CD8-positive, alpha-beta memory T cell (primary cell): Measurements from ENCODE around the gene SLFN5. TPM values are rescaled to one million over a fixed set of nuclear protein-coding genes. Genes with fewer than 3 reads are reported as not detected.
A peak's percentile ranks its signal among the peaks of the same experiment; 100 is the strongest.

Source experiments
- CTCF ChIA-PET: fragments of 350-600 bp; sonication (Branson Sonifier 250); formaldehyde crosslinking; loops from one replicate; lab custom pipeline; 2021; ENCODE audit warnings: antibody characterized with exemption; lab: Charles Lee
- POLR2A ChIA-PET: fragments of 350-600 bp; sonication (Branson Sonifier 250); formaldehyde crosslinking; loops from one replicate; lab custom pipeline; 2021; ENCODE audit warnings: antibody characterized with exemption; lab: Charles Lee
- DNase-seq, 5 donors: peaks; one replicate each; pipeline versions ENCODE4 v3.0.0 to v3.0.0-alpha.2; 2020 to 2022; ENCODE audit warnings: mixed read lengths in 1 of 5
- H3K27ac ChIP-seq: one replicate; pipeline ENCODE4 v1.7.0; 2013; ENCODE audit warnings: low read depth, mild to moderate bottlenecking, low read length, moderate library complexity
- H3K27me3 ChIP-seq: 2 replicates; pipeline ENCODE4 v1.7.0; 2013; ENCODE audit warnings: low read length, mild to moderate bottlenecking; ENCODE audit not compliant: insufficient read depth, poor library complexity, severe bottlenecking
- H3K36me3 ChIP-seq: 2 replicates; pipeline ENCODE4 v1.7.0; 2013; ENCODE audit warnings: mild to moderate bottlenecking, low read length, moderate library complexity; ENCODE audit not compliant: insufficient read depth
- H3K4me1 ChIP-seq: 2 replicates; pipeline ENCODE4 v1.7.0; 2013; ENCODE audit warnings: mild to moderate bottlenecking, low read length, moderate library complexity; ENCODE audit not compliant: insufficient read depth
- H3K4me3 ChIP-seq: 2 replicates; pipeline ENCODE4 v1.7.0; 2013; ENCODE audit warnings: mild to moderate bottlenecking, low read length
- H3K9me3 ChIP-seq: 2 replicates; pipeline ENCODE4 v1.7.0; 2013; ENCODE audit warnings: mild to moderate bottlenecking, low read length
- H3K27ac Mint-ChIP-seq, 8 donors: one replicate each; pipeline ENCODE4 v1.8.0; 2020 to 2021; ENCODE audit warnings: mixed read lengths in 8 of 8, mild to moderate bottlenecking in 6 of 8, inconsistent platforms in 3 of 8, moderate library complexity in 3 of 8
- H3K27me3 Mint-ChIP-seq, 2 donors: one replicate each; pipeline ENCODE4 v1.8.0; 2020 to 2021; ENCODE audit warnings: mixed read lengths in 2 of 2, mild to moderate bottlenecking in 1 of 2, moderate library complexity in 1 of 2
- H3K36me3 Mint-ChIP-seq, 3 donors: one replicate each; pipeline ENCODE4 v1.8.0; 2020 to 2021; ENCODE audit warnings: mixed read lengths in 3 of 3, inconsistent platforms in 1 of 3, mild to moderate bottlenecking in 1 of 3
- H3K4me1 Mint-ChIP-seq, 3 donors: one replicate each; pipeline ENCODE4 v1.8.0; 2020 to 2021; ENCODE audit warnings: mixed read lengths in 3 of 3, inconsistent platforms in 1 of 3, mild to moderate bottlenecking in 1 of 3
- H3K4me3 Mint-ChIP-seq, 7 donors: one replicate each; pipeline ENCODE4 v1.8.0; 2020 to 2021; ENCODE audit warnings: mixed read lengths in 7 of 7, mild to moderate bottlenecking in 6 of 7, moderate library complexity in 4 of 7, inconsistent platforms in 2 of 7
- H3K9me3 Mint-ChIP-seq, 5 donors: one replicate each; pipeline ENCODE4 v1.8.0; 2020 to 2022; ENCODE audit warnings: mixed read lengths in 5 of 5, mild to moderate bottlenecking in 3 of 5, moderate library complexity in 2 of 5, inconsistent platforms in 1 of 5
- polyA plus RNA-seq: library from polyadenylated mRNA; unstranded; fragments of 300-500 nt; fragmentation: Illumina TruSeq; gene quantifications from one replicate; pipeline ENCODE4 v1.2.3, GENCODE V29; 2021
- total RNA-seq, 2 experiments: library from RNA; stranded (reverse); gene quantifications; one replicate each; pipeline ENCODE4 v1.2.3, GENCODE V29; 2021

The SLFN5 gene
- total and polyA plus RNA-seq, 3 experiments from 2014 or later = 28.6 to 158 (median 30.2) TPM

DNA sequence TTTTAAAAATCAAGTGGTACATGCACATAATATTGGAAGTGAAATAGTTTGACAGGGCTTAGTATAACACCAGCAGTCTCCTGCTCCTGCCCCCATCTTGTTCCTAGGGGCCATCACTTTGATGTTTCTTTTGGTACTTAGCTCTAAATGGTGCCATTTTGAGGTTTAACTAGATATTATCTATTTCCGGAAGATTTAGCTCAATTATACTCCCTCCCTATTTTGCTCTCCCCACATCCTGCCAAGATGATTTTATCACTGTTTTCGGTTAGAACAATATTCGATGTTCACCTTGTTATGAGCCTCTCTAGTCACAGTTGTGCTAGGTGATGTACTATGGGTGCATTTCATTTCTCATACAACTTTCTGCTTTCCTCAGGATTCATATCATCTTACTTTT is 28.7 kb upstream of the SLFN5 start:
- H3K27ac Mint-ChIP-seq = peak overlapping the region; percentile 41 to 99 (median 94)
- peaks cover 92% of the 10 kb centered on the region for H3K4me1 ChIP-seq
- H3K27me3 ChIP-seq = no peaks in the 10 kb centered on the region
- peak; percentile 9 to 89 (median 67) for DNase-seq
- H3K36me3 ChIP-seq = no peaks in the 10 kb centered on the region
- no peaks in the 10 kb centered on the region for H3K9me3 ChIP-seq
- peaks cover 0 to 2% (median 0%) of the 10 kb centered on the region in 5 donors for H3K9me3 Mint-ChIP-seq
- peak overlapping the region; percentile 61 for H3K4me3 ChIP-seq
- H3K4me1 Mint-ChIP-seq = peaks cover 77 to 95% (median 90%) of the 10 kb centered on the region in 3 donors
- no peaks in the 10 kb centered on the region for H3K27me3 Mint-ChIP-seq
- POLR2A ChIA-PET = interaction anchor here (0.6 to 3.1 kb wide), 18 partner anchors 17 to 595 kb away, joined by 3 to 68 read pairs (median 5); partner anchors contain the start of genes PEX12, SLFN12L, SLFN5 and TAF15
- H3K4me3 Mint-ChIP-seq = peak overlapping the region; percentile 15 to 87 (median 81)
- peaks cover 0 to 8% (median 0%) of the 10 kb centered on the region in 3 donors for H3K36me3 Mint-ChIP-seq
- CTCF ChIA-PET = interaction anchor here (0.7 to 3.8 kb wide), 12 partner anchors 10 to 325 kb away, joined by 3 to 27 read pairs (median 6); partner anchors contain the start of gene SLFN5
- peak overlapping the region; percentile 40 for H3K27ac ChIP-seq

DNA sequence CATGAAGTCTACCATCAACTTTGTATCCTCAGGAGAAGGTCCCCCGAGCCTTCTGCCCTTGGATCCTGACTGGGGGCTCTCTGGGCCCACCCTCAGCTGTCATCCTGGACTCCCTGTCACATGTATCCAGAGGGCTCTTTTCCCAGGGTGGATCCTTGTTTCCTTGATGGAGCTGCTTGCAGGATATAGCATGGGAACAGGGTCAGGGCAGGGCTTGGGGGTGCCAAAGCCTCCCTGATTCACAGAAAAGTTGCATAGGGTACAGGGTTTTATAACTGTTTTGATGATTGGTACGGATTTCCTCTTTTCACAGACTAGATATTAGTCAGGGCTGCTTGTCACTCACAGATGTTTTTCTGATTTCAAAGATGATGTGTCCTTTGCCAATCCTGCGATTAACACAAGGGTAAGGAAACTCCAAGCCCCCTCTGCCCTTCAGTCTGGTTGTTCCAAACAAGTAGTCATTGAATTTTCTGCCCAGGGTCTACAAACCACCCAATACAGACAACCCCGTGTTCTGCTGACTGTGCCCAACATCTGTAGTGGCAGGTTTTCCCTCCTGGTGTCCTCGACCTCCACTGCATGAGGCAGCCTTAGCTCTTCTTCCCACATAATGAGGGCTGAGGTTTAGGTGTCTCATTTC is 28.1 kb upstream of the SLFN5 start:
- Histone ChIP-seq H3K36me3 (no peaks in the 10 kb centered on the region), H3K4me1 (peaks cover 93% of the 10 kb centered on the region), H3K27ac (peak overlapping the region; percentile 40), H3K9me3 (no peaks in the 10 kb centered on the region), H3K4me3 (peak overlapping the region; percentile 61), H3K27me3 (no peaks in the 10 kb centered on the region)
- ChIA-PET CTCF (interaction anchor here (0.8 to 3.8 kb wide), 8 partner anchors 10 to 319 kb away, joined by 3 to 27 read pairs (median 6); partner anchors contain the start of gene SLFN5), POLR2A (interaction anchor here (0.6 to 3.1 kb wide), 12 partner anchors 19 to 364 kb away, joined by 3 to 68 read pairs (median 6); partner anchors contain the start of genes PEX12, SLFN12L and SLFN5)
- peak overlapping the region; percentile 41 to 99 (median 94) for H3K27ac Mint-ChIP-seq
- H3K4me1 Mint-ChIP-seq = peaks cover 79 to 95% (median 92%) of the 10 kb centered on the region in 3 donors
- peaks cover 0 to 2% (median 0%) of the 10 kb centered on the region in 5 donors for H3K9me3 Mint-ChIP-seq
- H3K4me3 Mint-ChIP-seq = peak overlapping the region; percentile 15 to 87 (median 81)
- H3K27me3 Mint-ChIP-seq = no peaks in the 10 kb centered on the region
- peaks cover 0 to 8% (median 0%) of the 10 kb centered on the region in 3 donors for H3K36me3 Mint-ChIP-seq
- DNase-seq = peak in 1 of 5 donors; percentile 6

DNA sequence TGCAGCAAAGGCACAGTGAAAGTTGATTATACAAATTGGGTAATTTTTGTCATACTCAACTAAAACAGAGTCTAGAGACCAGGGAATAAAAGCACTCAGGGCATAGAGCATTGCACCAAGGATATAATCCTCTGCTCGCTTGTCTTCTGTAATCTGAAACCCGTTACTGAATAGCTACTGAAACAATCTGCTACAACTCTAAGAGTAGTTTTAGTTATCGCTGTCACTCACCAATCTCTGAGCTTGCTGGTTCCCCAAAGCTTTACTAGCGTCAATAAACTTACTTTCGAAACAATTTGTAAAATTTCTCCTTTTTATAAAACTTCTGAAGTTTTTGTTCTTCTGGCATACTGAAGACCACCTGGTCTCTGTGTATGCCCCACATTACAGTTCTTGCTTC is 25.8 kb upstream of the SLFN5 start:
- CTCF ChIA-PET = interaction anchor here (1.0 kb wide), 1 partner anchor 307 kb away, joined by 5 read pairs; no protein-coding TSS in a partner anchor
- Histone ChIP-seq H3K4me3 (no peak overlapping the region), H3K36me3 (no peaks in the 10 kb centered on the region), H3K4me1 (peaks cover 77% of the 10 kb centered on the region), H3K27ac (no peak overlapping the region), H3K27me3 (no peaks in the 10 kb centered on the region), H3K9me3 (no peaks in the 10 kb centered on the region)
- peak overlapping the region in 3 of 7 donors; percentile 17 to 65 (median 47) for H3K4me3 Mint-ChIP-seq
- POLR2A ChIA-PET = interaction anchor here (0.6 kb wide), 1 partner anchor 10 kb away, joined by 9 read pairs; no protein-coding TSS in a partner anchor
- peaks cover 1 to 4% (median 2%) of the 10 kb centered on the region in 3 donors for H3K36me3 Mint-ChIP-seq
- no peak for DNase-seq
- H3K9me3 Mint-ChIP-seq = no peaks in the 10 kb centered on the region
- no peaks in the 10 kb centered on the region for H3K27me3 Mint-ChIP-seq
- H3K27ac Mint-ChIP-seq = peak overlapping the region in 7 of 8 donors; percentile 41 to 99 (median 81)
- H3K4me1 Mint-ChIP-seq = peaks cover 80 to 95% (median 88%) of the 10 kb centered on the region in 3 donors

DNA sequence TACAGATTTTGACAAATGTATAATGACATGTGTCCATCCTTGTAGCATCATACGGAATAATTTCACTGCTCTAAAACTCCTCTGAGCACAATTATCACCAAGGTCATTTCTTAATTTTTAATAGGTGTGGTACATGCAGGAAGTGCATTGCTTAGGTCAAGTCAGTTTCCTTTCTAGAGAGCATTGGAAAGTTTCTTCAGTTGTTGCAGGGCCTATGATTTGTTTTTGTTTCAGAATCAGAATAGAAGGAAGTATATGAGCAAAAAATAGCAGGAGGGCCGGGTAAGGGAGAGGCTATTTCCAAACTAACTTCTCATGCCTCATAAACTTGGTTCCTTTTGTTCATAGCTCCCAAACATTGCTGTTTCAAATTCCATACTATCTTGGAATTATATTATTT is 24.0 kb upstream of the SLFN5 start:
- peak overlapping the region; percentile 13 to 84 (median 79) for H3K4me3 Mint-ChIP-seq
- peaks cover 65 to 83% (median 76%) of the 10 kb centered on the region in 3 donors for H3K4me1 Mint-ChIP-seq
- ChIA-PET POLR2A (interaction anchor here (1.4 kb wide), 1 partner anchor 21 kb away, joined by 5 read pairs; no protein-coding TSS in a partner anchor), CTCF (interaction anchor here (1.0 to 2.3 kb wide), 3 partner anchors 19 to 320 kb away, joined by 4 to 7 read pairs (median 4); no protein-coding TSS in a partner anchor)
- peaks cover 0 to 8% (median 3%) of the 10 kb centered on the region in 5 donors for H3K9me3 Mint-ChIP-seq
- Histone ChIP-seq H3K27ac (peak overlapping the region; percentile 20), H3K4me3 (peak overlapping the region; percentile 30), H3K4me1 (peaks cover 59% of the 10 kb centered on the region), H3K27me3 (no peaks in the 10 kb centered on the region), H3K36me3 (no peaks in the 10 kb centered on the region), H3K9me3 (no peaks in the 10 kb centered on the region)
- peak overlapping the region; percentile 49 to 97 (median 91) for H3K27ac Mint-ChIP-seq
- H3K27me3 Mint-ChIP-seq = no peaks in the 10 kb centered on the region
- H3K36me3 Mint-ChIP-seq = peaks cover 1 to 7% (median 7%) of the 10 kb centered on the region in 3 donors
- no peak for DNase-seq

DNA sequence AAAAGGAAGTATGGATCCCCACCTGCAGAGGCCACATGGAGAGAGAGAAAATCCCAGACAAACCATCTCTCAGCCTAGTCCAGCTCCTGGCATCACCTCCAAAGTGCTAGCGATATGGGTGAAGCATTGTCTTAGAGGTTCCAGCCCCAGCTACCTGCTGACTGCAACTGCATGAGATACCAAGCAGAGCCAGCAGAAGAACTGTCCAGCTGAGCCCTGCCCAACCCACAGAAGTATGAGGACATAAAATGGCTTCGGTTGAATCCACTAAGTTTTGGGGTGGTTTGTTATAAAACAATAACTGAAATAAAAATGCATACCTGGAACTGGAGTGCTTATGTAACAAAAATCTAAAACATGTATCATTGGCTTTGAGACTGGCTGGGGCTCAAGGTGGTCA is 20.4 kb upstream of the SLFN5 start:
- Mint-ChIP-seq H3K27me3 (no peaks in the 10 kb centered on the region), H3K27ac (peak overlapping the region in 1 of 8 donors; percentile 25), H3K4me3 (no peak overlapping the region), H3K9me3 (peaks cover 0 to 8% (median 3%) of the 10 kb centered on the region in 5 donors), H3K4me1 (peaks cover 43 to 62% (median 57%) of the 10 kb centered on the region in 3 donors), H3K36me3 (peaks cover 1 to 16% (median 7%) of the 10 kb centered on the region in 3 donors)
- Histone ChIP-seq H3K9me3 (no peaks in the 10 kb centered on the region), H3K4me1 (peaks cover 31% of the 10 kb centered on the region), H3K4me3 (no peak overlapping the region), H3K27ac (no peak overlapping the region), H3K27me3 (no peaks in the 10 kb centered on the region), H3K36me3 (no peaks in the 10 kb centered on the region)
- no peak for DNase-seq
- CTCF ChIA-PET = interaction anchor here (1.3 to 3.2 kb wide), 2 partner anchors 18 to 20 kb away, joined by 3 to 13 read pairs; partner anchors contain the start of gene SLFN5
- POLR2A ChIA-PET = no interaction called here

DNA sequence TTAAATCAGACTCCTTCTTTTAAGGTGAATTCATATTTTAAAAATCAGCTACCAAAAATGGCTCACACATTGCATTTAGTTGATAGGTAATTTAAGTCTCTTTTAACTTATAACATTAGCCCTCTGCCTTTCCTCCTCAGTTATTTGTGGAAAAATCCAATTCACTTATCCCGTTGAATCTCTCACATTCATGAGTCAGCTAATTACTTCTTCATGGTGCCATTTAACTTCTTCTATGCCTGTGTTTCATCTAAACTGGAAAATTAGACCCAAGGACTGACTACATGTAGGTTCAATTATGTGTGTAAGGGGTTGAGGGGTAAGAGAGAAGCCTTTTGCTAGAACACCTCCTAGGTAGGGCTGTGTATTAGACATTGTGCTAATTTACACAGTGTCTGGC is 18.4 kb upstream of the SLFN5 start:
- Histone ChIP-seq H3K27me3 (no peaks in the 10 kb centered on the region), H3K9me3 (no peaks in the 10 kb centered on the region), H3K4me1 (peaks cover 19% of the 10 kb centered on the region), H3K36me3 (no peaks in the 10 kb centered on the region), H3K4me3 (no peak overlapping the region), H3K27ac (no peak overlapping the region)
- DNase-seq = no peak
- peak overlapping the region in 1 of 8 donors; percentile 64 for H3K27ac Mint-ChIP-seq
- ChIA-PET POLR2A (no interaction called here), CTCF (no interaction called here)
- H3K9me3 Mint-ChIP-seq = peaks cover 0 to 8% (median 3%) of the 10 kb centered on the region in 5 donors
- H3K36me3 Mint-ChIP-seq = peaks cover 4 to 20% (median 7%) of the 10 kb centered on the region in 3 donors
- peak overlapping the region in 1 of 7 donors; percentile 39 for H3K4me3 Mint-ChIP-seq
- H3K27me3 Mint-ChIP-seq = no peaks in the 10 kb centered on the region
- H3K4me1 Mint-ChIP-seq = peaks cover 30 to 56% (median 43%) of the 10 kb centered on the region in 3 donors

DNA sequence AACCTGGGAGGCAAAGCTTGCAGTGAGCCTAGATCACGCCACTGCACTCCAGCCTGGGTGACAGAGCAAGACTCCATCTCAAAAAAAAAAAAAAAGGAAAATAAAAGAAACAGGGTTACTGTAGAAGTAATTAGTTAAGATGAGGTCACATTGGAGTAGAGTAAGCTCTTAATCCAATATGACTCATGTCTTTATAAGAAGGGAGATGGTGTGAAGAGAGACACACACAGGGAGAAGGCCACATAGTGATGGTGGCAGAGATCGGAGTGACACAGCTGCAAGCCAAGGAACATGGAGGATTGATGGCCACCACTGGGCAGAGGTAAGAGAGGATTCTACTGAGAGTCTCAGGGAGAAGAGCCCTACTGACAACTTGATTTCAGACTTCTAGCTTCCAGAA is 15.3 kb upstream of the SLFN5 start:
- H3K4me3 ChIP-seq = no peak overlapping the region
- peaks cover 18 to 51% (median 33%) of the 10 kb centered on the region in 3 donors for H3K4me1 Mint-ChIP-seq
- H3K9me3 ChIP-seq = no peaks in the 10 kb centered on the region
- no peaks in the 10 kb centered on the region for H3K36me3 ChIP-seq
- ChIA-PET CTCF (interaction anchor here (1.2 to 2.0 kb wide), 3 partner anchors 10 to 351 kb away, joined by 3 to 6 read pairs (median 4); partner anchors contain the start of genes PEX12 and SLFN5), POLR2A (interaction anchor here (0.7 kb wide), 1 partner anchor 10 kb away, joined by 9 read pairs; no protein-coding TSS in a partner anchor)
- H3K4me1 ChIP-seq = peaks cover 19% of the 10 kb centered on the region
- H3K27ac ChIP-seq = no peak overlapping the region
- no peak overlapping the region for H3K4me3 Mint-ChIP-seq
- H3K36me3 Mint-ChIP-seq = peaks cover 5 to 37% (median 12%) of the 10 kb centered on the region in 3 donors
- no peaks in the 10 kb centered on the region for H3K27me3 ChIP-seq
- DNase-seq = no peak
- H3K27me3 Mint-ChIP-seq = no peaks in the 10 kb centered on the region
- H3K9me3 Mint-ChIP-seq = peaks cover 0 to 7% (median 3%) of the 10 kb centered on the region in 5 donors
- H3K27ac Mint-ChIP-seq = peak overlapping the region in 3 of 8 donors; percentile 17 to 72 (median 63)
